Pancreas (tissue), 10 donors: Measurements from ENCODE around the gene PGAP6. TPM values are rescaled to one million over a fixed set of nuclear protein-coding genes. Genes with fewer than 3 reads are reported as not detected.

Experiments
- ATAC-seq, 4 donors: fragments of 200-7000 bp; cut with Tn5 transposase; one replicate each; pipeline versions ENCODE4 v1.8.0 to v1.9.1; 2020; ENCODE audit warnings: mild to moderate bottlenecking in 4 of 4, moderate library complexity in 4 of 4
- DNase-seq, 6 donors: peaks; one replicate each; pipeline ENCODE4 v3.0.0-alpha.2; 2020
- FAIRE-seq: peaks from 2 replicates; lab custom pipeline; 2012; peaks lifted over from hg19 to GRCh38; lab: Jason Lieb, UNC
- H3K27ac ChIP-seq, 4 donors: fragments of 200-600 bp; sonication (generic); 1 replicate in 3 of 4; 2 replicates in 1 of 4; pipeline versions ENCODE4 v1.5.0 to v1.8.0; 2020
- H3K27me3 ChIP-seq, 4 donors: fragments of 200-600 bp; one replicate each; pipeline ENCODE4 v1.8.0; 2021
- H3K36me3 ChIP-seq, 3 donors: fragments of 200-600 bp; sonication (generic) in 1 of 3; one replicate each; pipeline versions ENCODE4 v1.5.0 to v1.8.0; 2020 to 2021
- H3K4me1 ChIP-seq, 3 donors: fragments of 200-600 bp; one replicate each; pipeline ENCODE4 v1.8.0; 2021
- H3K4me3 ChIP-seq, 4 donors: fragments of 200-600 bp; sonication (generic) in 2 of 4; one replicate each; pipeline versions ENCODE4 v1.5.0 to v1.8.0; 2020 to 2021
- H3K9me3 ChIP-seq, 4 donors: fragments of 200-600 bp; one replicate each; pipeline ENCODE4 v1.8.0; 2021
- WGBS, 2 donors: extraction: QIAGEN DNeasy Blood & Tissue Kit; methylation state at CpG; one replicate each; pipeline ENCODE4 v1.1.7; 2013; 5-methylcytosine and 5-hydroxymethylcytosine counted together
- intact Hi-C, 3 donors: fragments of 100-400 bp; cut with DNase I; formaldehyde crosslinking; loops; one replicate each; pipeline versions ENCODE4 v1.11.1 to v1.14.2; 2022
- polyA plus RNA-seq, 2 donors: library from polyadenylated mRNA; stranded (reverse); fragments of 200-250 nt; gene quantifications; one replicate each; pipeline ENCODE4 v1.2.3, GENCODE V29; 2013
- total RNA-seq, 6 donors: library from RNA; stranded (reverse); fragmentation: NEBNext Ultra II Directional in 4 of 6; extraction: Animal tissue kit (Norgen Biotek cat#: 25700) in 4 of 6; gene quantifications; one replicate each; pipeline versions ENCODE4 v1.2.1 to v1.2.4, GENCODE V29; 2021 to 2023
- TF ChIP-seq, protein P1 (sequence below), 4 donors: fragments of 200-600 bp; sonication (generic) in 3 of 4; IDR thresholded peaks; one replicate each; pipeline versions ENCODE4 v1.5.0 to v1.8.0; 2021; ENCODE audit warnings: antibody characterized with exemption in 4 of 4
- donor health status: healthy with polysubstance abuse.
- donor health status: DM: no; HTN: no; CAD: no; lungs with moderate emphysema.
- donor health status: DM: no; HTN: no; CAD: no.
- donor health status: control.
- donor health status: control.
- donor health status: Bipolar disorder and iron deficiency.
- donor health status: DM: yes; HTN: yes; CAD: no.
- donor health status: DM: no; HTN: no; CAD: no.
- donor health status: DM: no; HTN: no; CAD: no.
- donor health status: DM: yes; HTN: yes; CAD: no.

The PGAP6 gene
- total and polyA plus RNA-seq, 8 donors = 53.1 to 88.5 (median 61.5) TPM

GRCh38 chr16:410516-411178, 28.9 kb upstream of the PGAP6 start:
- H3K36me3 ChIP-seq = peaks cover 0 to 15% (median 0%) of the 10 kb centered on the region in 3 donors
- no peaks in the 10 kb centered on the region for H3K4me1 ChIP-seq
- peak; percentile 15 to 95 (median 50) for ATAC-seq
- H3K27ac ChIP-seq = peak overlapping the region in 1 of 4 donors; percentile 30
- DNase-seq = peak in 4 of 6 donors; percentile 39 to 72 (median 60)
- intact Hi-C loops = no loop called here
- FAIRE-seq = no peak
- no peaks in the 10 kb centered on the region for H3K9me3 ChIP-seq
- no peaks in the 10 kb centered on the region for H3K27me3 ChIP-seq
- no peak overlapping the region for H3K4me3 ChIP-seq
- TF ChIP-seq, protein P1, sequence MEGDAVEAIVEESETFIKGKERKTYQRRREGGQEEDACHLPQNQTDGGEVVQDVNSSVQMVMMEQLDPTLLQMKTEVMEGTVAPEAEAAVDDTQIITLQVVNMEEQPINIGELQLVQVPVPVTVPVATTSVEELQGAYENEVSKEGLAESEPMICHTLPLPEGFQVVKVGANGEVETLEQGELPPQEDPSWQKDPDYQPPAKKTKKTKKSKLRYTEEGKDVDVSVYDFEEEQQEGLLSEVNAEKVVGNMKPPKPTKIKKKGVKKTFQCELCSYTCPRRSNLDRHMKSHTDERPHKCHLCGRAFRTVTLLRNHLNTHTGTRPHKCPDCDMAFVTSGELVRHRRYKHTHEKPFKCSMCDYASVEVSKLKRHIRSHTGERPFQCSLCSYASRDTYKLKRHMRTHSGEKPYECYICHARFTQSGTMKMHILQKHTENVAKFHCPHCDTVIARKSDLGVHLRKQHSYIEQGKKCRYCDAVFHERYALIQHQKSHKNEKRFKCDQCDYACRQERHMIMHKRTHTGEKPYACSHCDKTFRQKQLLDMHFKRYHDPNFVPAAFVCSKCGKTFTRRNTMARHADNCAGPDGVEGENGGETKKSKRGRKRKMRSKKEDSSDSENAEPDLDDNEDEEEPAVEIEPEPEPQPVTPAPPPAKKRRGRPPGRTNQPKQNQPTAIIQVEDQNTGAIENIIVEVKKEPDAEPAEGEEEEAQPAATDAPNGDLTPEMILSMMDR (IDR thresholded peaks at IDR 0.05) = no peak
- WGBS, 2 donors = 74 to 85% methylated on average over 31 to 36 of the region's 36 CpGs

DNA sequence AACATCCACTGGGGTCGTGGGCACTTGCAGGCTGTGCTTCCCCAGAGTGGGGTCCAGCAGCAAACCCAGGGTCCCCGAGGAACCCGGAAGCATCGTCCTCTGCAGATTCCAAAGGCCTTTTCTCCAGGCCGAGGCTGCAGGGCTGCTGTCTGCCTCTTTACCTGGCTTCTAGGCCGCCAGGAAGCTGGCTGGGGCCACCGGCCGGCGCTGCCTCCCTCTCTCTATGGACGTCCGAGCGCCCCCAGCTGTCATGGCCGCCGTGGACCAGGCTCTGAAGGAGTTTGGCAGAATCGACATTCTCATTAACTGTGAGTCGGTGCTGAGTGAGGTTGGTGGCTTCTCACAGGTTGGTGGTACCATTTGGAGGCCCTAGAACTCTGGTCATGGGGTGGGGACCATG, 25.5 kb upstream of the PGAP6 start:
- FAIRE-seq (no peak), ATAC-seq (no peak), DNase-seq (no peak)
- H3K27me3 ChIP-seq = no peaks in the 10 kb centered on the region
- 86 to 87% methylated on average over 16 of the region's 16 CpGs for WGBS, 2 donors
- H3K36me3 ChIP-seq = peaks cover 0 to 15% (median 0%) of the 10 kb centered on the region in 3 donors
- no peaks in the 10 kb centered on the region for H3K4me1 ChIP-seq
- TF ChIP-seq, protein P1 (IDR thresholded peaks at IDR 0.05) = no peak
- intact Hi-C loops = no loop called here
- no peaks in the 10 kb centered on the region for H3K9me3 ChIP-seq
- H3K27ac ChIP-seq = no peak overlapping the region
- no peak overlapping the region for H3K4me3 ChIP-seq

- WGBS, 2 donors = 83 to 89% methylated on average over 27 of the region's 27 CpGs
- intact Hi-C loops = no loop called here
- H3K27ac ChIP-seq = no peak overlapping the region
- no peaks in the 10 kb centered on the region for H3K9me3 ChIP-seq
- TF ChIP-seq, protein P1 (IDR thresholded peaks at IDR 0.05) = no peak
- FAIRE-seq (no peak), ATAC-seq (no peak), DNase-seq (peak in 1 of 6 donors; percentile 64)
- no peaks in the 10 kb centered on the region for H3K27me3 ChIP-seq
- no peak overlapping the region for H3K4me3 ChIP-seq
- H3K36me3 ChIP-seq = peaks cover 0 to 4% (median 0%) of the 10 kb centered on the region in 3 donors
- peaks cover 0 to under 1% (median 0%) of the 10 kb centered on the region in 3 donors for H3K4me1 ChIP-seq
Measured at GRCh38 chr16:405548-406506, 24.0 kb upstream of the PGAP6 start.

DNA sequence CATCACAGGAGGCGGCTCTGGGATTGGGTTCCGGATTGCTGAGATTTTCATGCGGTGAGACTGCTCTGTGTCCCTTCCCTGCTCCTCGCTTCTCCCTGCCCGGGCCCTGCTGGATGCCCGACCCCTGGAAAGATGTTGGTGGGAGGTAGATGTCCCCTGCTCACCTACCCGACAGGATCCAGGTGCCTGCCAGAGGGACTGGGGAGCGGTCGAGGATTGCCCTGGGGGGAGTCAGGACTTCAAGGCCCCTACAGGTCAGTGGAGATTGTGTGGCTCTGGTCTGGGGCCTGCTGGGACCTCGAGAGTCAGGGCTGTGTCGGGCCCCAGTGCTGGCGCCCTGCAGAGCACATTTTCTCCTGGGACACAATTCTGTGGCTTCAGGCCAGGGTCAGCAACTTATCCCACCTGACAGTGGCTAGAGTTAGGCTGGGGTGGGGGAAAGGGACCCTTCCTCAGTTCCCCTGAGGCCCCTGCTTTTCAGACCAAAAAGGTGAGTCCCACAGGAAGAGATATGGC, 23.3 kb upstream of the PGAP6 start:
- no peaks in the 10 kb centered on the region for H3K9me3 ChIP-seq
- no peaks in the 10 kb centered on the region for H3K36me3 ChIP-seq
- intact Hi-C loops = no loop called here
- FAIRE-seq = no peak
- ATAC-seq = no peak
- H3K27ac ChIP-seq = no peak overlapping the region
- no peak overlapping the region for H3K4me3 ChIP-seq
- DNase-seq = no peak
- peaks cover 0 to 2% (median 0%) of the 10 kb centered on the region in 3 donors for H3K4me1 ChIP-seq
- no peaks in the 10 kb centered on the region for H3K27me3 ChIP-seq
- TF ChIP-seq, protein P1 (IDR thresholded peaks at IDR 0.05) = no peak
- WGBS, 2 donors = 91 to 92% methylated on average over 11 to 12 of the region's 12 CpGs
